Right lobe of liver (tissue), 6 donors: ENCODE data around the gene FGFR3. TPM values are rescaled to one million over a fixed set of nuclear protein-coding genes. Genes with fewer than 3 reads are reported as not detected.

Experiments used
- ATAC-seq, 4 donors: fragments of 200-7000 bp; cut with Tn5 transposase; one replicate each; pipeline ENCODE4 v1.9.1; 2020; ENCODE audit warnings: mild to moderate bottlenecking in 4 of 4, moderate library complexity in 4 of 4
- DNase-seq, 3 donors: peaks; one replicate each; pipeline ENCODE4 v3.0.0-alpha.2; 2020
- H3K27ac ChIP-seq, 3 donors: fragments of 200-600 bp; one replicate each; pipeline ENCODE4 v1.8.0; 2022
- H3K27me3 ChIP-seq, 2 donors: fragments of 200-600 bp; one replicate each; pipeline ENCODE4 v1.8.0; 2022
- H3K36me3 ChIP-seq, 4 donors: fragments of 200-600 bp; sonication (generic) in 1 of 4; one replicate each; pipeline versions ENCODE4 v1.5.1 to v1.8.0; 2017 to 2022; ENCODE audit warnings: control low read depth in 1 of 4
- H3K4me1 ChIP-seq, 4 donors: fragments of 200-600 bp; sonication (generic) in 1 of 4; one replicate each; pipeline versions ENCODE4 v1.5.1 to v1.8.0; 2017 to 2022; ENCODE audit warnings: control low read depth in 1 of 4
- H3K4me3 ChIP-seq, 3 donors: fragments of 200-600 bp; one replicate each; pipeline ENCODE4 v1.8.0; 2022
- H3K9me3 ChIP-seq, 4 donors: fragments of 200-600 bp; sonication (generic) in 1 of 4; one replicate each; pipeline versions ENCODE4 v1.5.1 to v1.8.0; 2017 to 2022; ENCODE audit warnings: control low read depth in 1 of 4
- CTCF ChIP-seq, 4 donors: fragments of 200-600 bp in 3 of 4; fragments of 450-650 bp in 1 of 4; IDR thresholded peaks; one replicate each; pipeline versions ENCODE4 v1.5.1 to v1.8.0; 2016 to 2022; ENCODE audit warnings: antibody characterized with exemption in 4 of 4, mild to moderate bottlenecking in 2 of 4
- POLR2A ChIP-seq: fragments of 450-650 bp; IDR thresholded peaks from one replicate; pipeline ENCODE4 v1.6.1; 2017; ENCODE audit warnings: antibody characterized with exemption, mild to moderate bottlenecking
- WGBS: methylation state at CpG from one replicate; pipeline ENCODE4 v1.1.6; 2018; ENCODE audit warnings: low coverage, low lambda C conversion rate; ENCODE audit not compliant: insufficient coverage; ENCODE audit errors: missing lambda C conversion rate; 5-methylcytosine and 5-hydroxymethylcytosine counted together
- intact Hi-C, 2 donors: fragments of 100-400 bp; cut with DNase I; formaldehyde crosslinking; loops; one replicate each; pipeline versions ENCODE4 v1.11.2 to v1.14.1; 2022
- total RNA-seq, 6 experiments: library from RNA; depleted of rRNA in 2 of 6; stranded (reverse); fragments of >200 nt in 2 of 6; fragmentation: NEBNext Ultra II Directional in 3 of 6; extraction: Animal tissue kit (Norgen Biotek cat#: 25700) in 3 of 6; gene quantifications; one replicate each; pipeline versions ENCODE4 v1.1.0 to v1.2.4, GENCODE V29; 2016 to 2023
- donor health status: DM: no; HTN: yes; CAD: no.
- donor health status: DM: no; HTN: no; CAD: no.
- donor health status: DM: no; HTN: no; CAD: no.
- donor health status: DM: no; HTN: yes; CAD: no.
- donor health status: DM: no; HTN: yes; CAD: no.

FGFR3 gene
- total RNA-seq, 6 experiments from 2014 or later: 14.3 to 30.0 (median 25.7) TPM

- no peak for TF ChIP-seq POLR2A
- no peak for TF ChIP-seq CTCF (IDR thresholded peaks at IDR 0.05)
- Histone ChIP-seq H3K36me3 (no peaks in the 10 kb centered on the region), H3K4me3 (no peak overlapping the region), H3K27ac (no peak overlapping the region), H3K4me1 (peaks cover 0 to 5% (median 0%) of the 10 kb centered on the region in 4 donors), H3K9me3 (no peaks in the 10 kb centered on the region), H3K27me3 (no peaks in the 10 kb centered on the region)
- no peak for ATAC-seq
- no peak for DNase-seq
- intact Hi-C loops: loop anchor here in 1 of 2 donors (10.0 kb wide), 1 partner anchor 136 kb away; no protein-coding TSS in a partner anchor
- 80% methylated on average over 1 of the region's 27 CpGs for WGBS
These were observed 34.6 kb upstream of the FGFR3 start for GRCh38 chr4:1758306-1759121.

- WGBS: 52% methylated on average over 7 of the region's 19 CpGs
These were observed 33.8 kb upstream of the FGFR3 start for GRCh38 chr4:1759170-1759817.

GRCh38 chr4:1759818-1760223 lies 33.3 kb upstream of the FGFR3 start:
- no peak for DNase-seq
- intact Hi-C loops: loop anchor here in 1 of 2 donors (10.0 kb wide), 1 partner anchor 135 kb away; no protein-coding TSS in a partner anchor
- no peaks in the 10 kb centered on the region for H3K36me3 ChIP-seq
- no peaks in the 10 kb centered on the region for H3K9me3 ChIP-seq
- no peak overlapping the region for H3K27ac ChIP-seq
- 67% methylated on average over 1 of the region's 13 CpGs for WGBS
- no peak for TF ChIP-seq POLR2A
- no peak for TF ChIP-seq CTCF (IDR thresholded peaks at IDR 0.05)
- H3K27me3 ChIP-seq: no peaks in the 10 kb centered on the region
- H3K4me1 ChIP-seq: peaks cover 0 to 8% (median 2%) of the 10 kb centered on the region in 4 donors
- ATAC-seq: peak in 1 of 4 donors; percentile 6
- H3K4me3 ChIP-seq: no peak overlapping the region

More at GRCh38 chr4:1759170-1759817, 33.8 kb upstream of the FGFR3 start:
- intact Hi-C loops: loop anchor here in 1 of 2 donors (10.0 kb wide), 1 partner anchor 136 kb away; no protein-coding TSS in a partner anchor
- DNase-seq: no peak
- TF ChIP-seq CTCF (IDR thresholded peaks at IDR 0.05) (no peak), POLR2A (no peak)
- ATAC-seq: peak in 1 of 4 donors; percentile 5
- peaks cover 0 to 8% (median 2%) of the 10 kb centered on the region in 4 donors for H3K4me1 ChIP-seq
- no peaks in the 10 kb centered on the region for H3K27me3 ChIP-seq
- H3K27ac ChIP-seq: no peak overlapping the region
- no peak overlapping the region for H3K4me3 ChIP-seq
- no peaks in the 10 kb centered on the region for H3K9me3 ChIP-seq
- H3K36me3 ChIP-seq: no peaks in the 10 kb centered on the region

GRCh38 chr4:1760521-1761071 lies 32.5 kb upstream of the FGFR3 start:
- WGBS: 40% methylated on average over 1 of the region's 25 CpGs
- Histone ChIP-seq H3K27me3 (no peaks in the 10 kb centered on the region), H3K36me3 (no peaks in the 10 kb centered on the region), H3K27ac (no peak overlapping the region), H3K4me3 (no peak overlapping the region), H3K4me1 (peaks cover 0 to 8% (median 2%) of the 10 kb centered on the region in 4 donors), H3K9me3 (no peaks in the 10 kb centered on the region)
- no peak for DNase-seq
- TF ChIP-seq POLR2A (no peak), CTCF (IDR thresholded peaks at IDR 0.05) (no peak)
- intact Hi-C loops: no loop called here
- no peak for ATAC-seq
